Measurements from ENCODE around the gene SMCO2. TPM values are rescaled to one million over a fixed set of nuclear protein-coding genes. Genes with fewer than 3 reads are reported as not detected.

Gene SMCO2
- total RNA-seq (not detected), polyA plus RNA-seq (not detected), total RNA-seq (0 to 0.08 (median 0) reads per million in 6 experiments)

GRCh38 chr12:27446436-27446835 lies at the start of gene SMCO2:
SMCO2 (plus strand) TSS chr12:27446736; CDS start chr12:27470632, 23,896 bp downstream.
- DNase-seq (no peak), ATAC-seq (no peak)
- Mint-ChIP-seq H3K9me3 (peaks cover 0 to 23% (median 4%) of the 10 kb centered on the region in 9 donors), H3K27ac (no peak within 1 kb of the TSS), H3K4me3 (no peak within 1 kb of the TSS), H3K27me3 (peaks cover 0 to 2% (median 0%) of the 10 kb centered on the region in 5 donors), H3K36me3 (peaks cover 0 to 8% (median 3%) of the 10 kb centered on the region in 3 donors), H3K4me1 (no peaks in the 10 kb centered on the region)
- POLR2A ChIA-PET: no interaction called here

- H3K27ac Mint-ChIP-seq: no peak overlapping the region
- DNase-seq (no peak), ATAC-seq (no peak)
- no peaks in the 10 kb centered on the region for H3K9me3 Mint-ChIP-seq
- POLR2A ChIA-PET: no interaction called here
- no peaks in the 10 kb centered on the region for H3K4me1 Mint-ChIP-seq
- no peaks in the 10 kb centered on the region for H3K36me3 Mint-ChIP-seq
- peaks cover 0 to 7% (median 0%) of the 10 kb centered on the region in 5 donors for H3K27me3 Mint-ChIP-seq
- no peak overlapping the region for H3K4me3 Mint-ChIP-seq
Observed at GRCh38 chr12:27398466-27398865, 48.1 kb upstream of the SMCO2 start.

DNA sequence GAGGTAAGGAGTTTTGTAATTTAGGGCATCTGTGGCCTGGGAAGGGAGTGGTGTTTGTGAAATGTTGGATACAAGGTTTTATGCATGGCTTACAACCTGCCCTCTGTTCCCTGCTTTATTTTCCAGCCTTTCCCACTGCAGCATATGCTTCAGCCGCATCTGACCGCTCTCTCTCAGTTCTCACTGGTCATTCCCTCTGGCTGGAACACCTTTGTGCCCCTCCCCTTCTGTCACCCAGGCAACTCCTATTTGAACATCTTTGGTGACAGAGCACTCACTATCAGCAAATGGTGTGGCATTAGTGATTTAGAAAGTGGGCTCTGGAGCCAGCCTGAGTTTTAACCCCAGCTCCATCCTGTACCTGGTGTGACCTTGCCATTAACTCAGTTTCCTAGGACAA lies 47.5 kb upstream of the SMCO2 start:
- DNase-seq (no peak), ATAC-seq (no peak)
- POLR2A ChIA-PET: no interaction called here
- Mint-ChIP-seq H3K36me3 (no peaks in the 10 kb centered on the region), H3K4me3 (no peak overlapping the region), H3K27ac (no peak overlapping the region), H3K9me3 (peaks cover 0 to 3% (median 0%) of the 10 kb centered on the region in 9 donors), H3K27me3 (peaks cover 0 to 5% (median 0%) of the 10 kb centered on the region in 5 donors), H3K4me1 (no peaks in the 10 kb centered on the region)

GRCh38 chr12:27400856-27401354 lies 45.6 kb upstream of the SMCO2 start:
- Mint-ChIP-seq H3K4me3 (no peak overlapping the region), H3K36me3 (peaks cover 0 to 3% (median 0%) of the 10 kb centered on the region in 3 donors)
- ATAC-seq: no peak

GRCh38 chr12:27412047-27412446 lies 34.5 kb upstream of the SMCO2 start:
- ATAC-seq (no peak), DNase-seq (no peak)

More at GRCh38 chr12:27400856-27401354, 45.6 kb upstream of the SMCO2 start:
- H3K27me3 Mint-ChIP-seq: peaks cover 0 to 4% (median 0%) of the 10 kb centered on the region in 5 donors
- peaks cover 0 to 12% (median 3%) of the 10 kb centered on the region in 9 donors for H3K9me3 Mint-ChIP-seq
- DNase-seq: no peak
- H3K4me1 Mint-ChIP-seq: no peaks in the 10 kb centered on the region
- H3K27ac Mint-ChIP-seq: no peak overlapping the region
- POLR2A ChIA-PET: no interaction called here

GRCh38 chr12:27422697-27423096 lies 23.8 kb upstream of the SMCO2 start:
- H3K9me3 Mint-ChIP-seq: peaks cover 0 to 4% (median 0%) of the 10 kb centered on the region in 9 donors
- H3K4me1 Mint-ChIP-seq: peaks cover 0 to 2% (median 0%) of the 10 kb centered on the region in 4 donors
- DNase-seq (no peak), ATAC-seq (no peak)
- no peak overlapping the region for H3K4me3 Mint-ChIP-seq
- no peaks in the 10 kb centered on the region for H3K27me3 Mint-ChIP-seq
- H3K27ac Mint-ChIP-seq: no peak overlapping the region
- no peaks in the 10 kb centered on the region for H3K36me3 Mint-ChIP-seq
- POLR2A ChIA-PET: interaction anchor here (0.7 kb wide), 1 partner anchor 102 kb away, joined by 3 read pairs; the partner anchor contains the start of gene PPFIBP1

More at GRCh38 chr12:27412047-27412446, 34.5 kb upstream of the SMCO2 start:
- H3K9me3 Mint-ChIP-seq: peaks cover 0 to 9% (median 2%) of the 10 kb centered on the region in 9 donors
- no peak overlapping the region for H3K27ac Mint-ChIP-seq
- H3K36me3 Mint-ChIP-seq: no peaks in the 10 kb centered on the region
- peaks cover 0 to 3% (median 0%) of the 10 kb centered on the region in 5 donors for H3K27me3 Mint-ChIP-seq
- no peaks in the 10 kb centered on the region for H3K4me1 Mint-ChIP-seq
- no peak overlapping the region for H3K4me3 Mint-ChIP-seq
- POLR2A ChIA-PET: no interaction called here

DNA sequence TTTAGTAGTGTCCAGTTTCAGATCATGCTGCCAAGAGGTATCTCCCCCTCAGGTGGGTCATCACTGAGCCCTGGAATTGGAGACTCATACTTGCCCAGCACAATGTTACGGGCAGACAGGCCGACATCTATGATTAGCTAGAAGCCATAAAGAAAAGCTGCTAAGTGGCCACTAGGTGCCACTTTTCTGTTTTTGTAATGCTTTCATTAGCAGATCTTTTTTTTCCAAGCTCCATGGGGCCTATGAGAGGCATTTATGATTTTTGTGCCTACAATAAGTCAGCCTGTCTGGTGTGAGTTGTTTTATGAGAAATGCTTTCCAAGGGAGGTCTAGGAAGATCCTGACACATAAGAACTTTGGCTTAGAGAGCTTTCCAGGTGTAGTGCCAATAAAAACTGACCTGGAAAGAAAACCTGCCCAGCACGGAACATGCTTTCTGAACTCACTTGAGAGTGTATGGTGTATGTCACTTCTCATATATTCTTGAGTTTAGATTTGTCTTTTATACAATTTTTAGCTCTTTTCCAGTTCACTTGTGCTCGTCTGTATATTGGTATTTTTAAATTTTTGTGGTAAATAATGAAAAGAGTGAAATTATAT lies 21.8 kb upstream of the SMCO2 start:
- peaks cover 0 to 2% (median 0%) of the 10 kb centered on the region in 4 donors for H3K4me1 Mint-ChIP-seq
- ATAC-seq: no peak
- no peak for DNase-seq
- no peaks in the 10 kb centered on the region for H3K27me3 Mint-ChIP-seq
- POLR2A ChIA-PET: no interaction called here
- no peaks in the 10 kb centered on the region for H3K9me3 Mint-ChIP-seq
- no peak overlapping the region for H3K27ac Mint-ChIP-seq
- H3K36me3 Mint-ChIP-seq: no peaks in the 10 kb centered on the region
- H3K4me3 Mint-ChIP-seq: no peak overlapping the region

DNA sequence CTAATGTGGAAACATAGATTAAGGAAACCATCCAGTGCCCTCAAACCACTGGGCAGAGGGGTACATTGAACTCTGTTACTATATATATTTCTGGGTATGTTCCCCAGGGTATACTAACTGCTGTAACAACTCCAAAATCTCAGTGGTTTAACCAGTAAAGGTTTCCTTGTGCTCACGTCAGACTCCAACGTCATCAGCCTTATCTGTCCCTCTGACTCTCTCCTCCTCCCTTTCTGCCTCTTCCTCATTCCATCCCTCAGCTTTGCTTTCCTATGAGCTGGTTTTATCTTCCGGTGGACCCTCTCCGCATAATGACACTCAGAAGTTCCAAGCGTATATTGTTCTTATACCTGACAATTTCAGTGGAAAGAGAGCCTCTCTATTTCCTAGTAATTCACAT lies 21.2 kb upstream of the SMCO2 start:
- Mint-ChIP-seq H3K4me1 (peaks cover 0 to 2% (median 0%) of the 10 kb centered on the region in 4 donors), H3K27ac (no peak overlapping the region), H3K9me3 (no peaks in the 10 kb centered on the region), H3K27me3 (no peaks in the 10 kb centered on the region), H3K36me3 (no peaks in the 10 kb centered on the region), H3K4me3 (no peak overlapping the region)
- no peak for ATAC-seq
- DNase-seq: no peak
- POLR2A ChIA-PET: no interaction called here

- no peaks in the 10 kb centered on the region for H3K27me3 Mint-ChIP-seq
- H3K4me1 Mint-ChIP-seq: peaks cover 0 to 6% (median under 1%) of the 10 kb centered on the region in 4 donors
- ATAC-seq: no peak
- POLR2A ChIA-PET: no interaction called here
- DNase-seq: no peak
- peaks cover 0 to 4% (median 0%) of the 10 kb centered on the region in 9 donors for H3K9me3 Mint-ChIP-seq
- H3K36me3 Mint-ChIP-seq: no peaks in the 10 kb centered on the region
- H3K27ac Mint-ChIP-seq: no peak overlapping the region
- no peak overlapping the region for H3K4me3 Mint-ChIP-seq
Observed at GRCh38 chr12:27426743-27427487, 19.6 kb upstream of the SMCO2 start.

- no peaks in the 10 kb centered on the region for H3K36me3 Mint-ChIP-seq
- ATAC-seq (no peak), DNase-seq (no peak)
- no peak overlapping the region for H3K27ac Mint-ChIP-seq
- H3K4me1 Mint-ChIP-seq: peaks cover 0 to 6% (median 0%) of the 10 kb centered on the region in 4 donors
- H3K4me3 Mint-ChIP-seq: no peak overlapping the region
- peaks cover 0 to 4% (median 0%) of the 10 kb centered on the region in 9 donors for H3K9me3 Mint-ChIP-seq
- H3K27me3 Mint-ChIP-seq: no peaks in the 10 kb centered on the region
- POLR2A ChIA-PET: no interaction called here
Observed at GRCh38 chr12:27427824-27428223, 18.7 kb upstream of the SMCO2 start.

- Mint-ChIP-seq H3K9me3 (peaks cover 0 to 4% (median 0%) of the 10 kb centered on the region in 9 donors), H3K27ac (no peak overlapping the region), H3K4me3 (no peak overlapping the region), H3K36me3 (no peaks in the 10 kb centered on the region), H3K27me3 (no peaks in the 10 kb centered on the region), H3K4me1 (peaks cover 0 to 6% (median 0%) of the 10 kb centered on the region in 4 donors)
- DNase-seq (no peak), ATAC-seq (no peak)
- POLR2A ChIA-PET: no interaction called here
Observed at GRCh38 chr12:27428466-27428865, 18.1 kb upstream of the SMCO2 start.

- DNase-seq (no peak), ATAC-seq (no peak)
- Mint-ChIP-seq H3K4me1 (peaks cover 0 to 6% (median 0%) of the 10 kb centered on the region in 4 donors), H3K4me3 (no peak overlapping the region), H3K36me3 (no peaks in the 10 kb centered on the region), H3K9me3 (peaks cover 0 to 4% (median 0%) of the 10 kb centered on the region in 9 donors), H3K27me3 (no peaks in the 10 kb centered on the region), H3K27ac (no peak overlapping the region)
- POLR2A ChIA-PET: no interaction called here
Observed at GRCh38 chr12:27429606-27430005, 16.9 kb upstream of the SMCO2 start.

- Mint-ChIP-seq H3K27ac (no peak overlapping the region), H3K4me1 (peaks cover 0 to 14% (median 8%) of the 10 kb centered on the region in 4 donors), H3K36me3 (no peaks in the 10 kb centered on the region), H3K9me3 (peaks cover 0 to 4% (median 0%) of the 10 kb centered on the region in 9 donors), H3K4me3 (no peak overlapping the region), H3K27me3 (peaks cover 0 to 2% (median 0%) of the 10 kb centered on the region in 5 donors)
- DNase-seq (no peak), ATAC-seq (no peak)
- POLR2A ChIA-PET: no interaction called here
Observed at GRCh38 chr12:27431185-27431584, 15.4 kb upstream of the SMCO2 start.
